IMR-90 (cell line): ENCODE measurements around the gene SORCS1. TPM values are rescaled to one million over a fixed set of nuclear protein-coding genes. Genes with fewer than 3 reads are reported as not detected.

Experiments used
- ATAC-seq: fragments of 200-7000 bp; cut with Tn5 transposase; 2 replicates; pipeline ENCODE4 v1.9.1; 2020; ENCODE audit warnings: low read depth, mild to moderate bottlenecking, moderate library complexity
- BruUV-seq: library from RNA; stranded (reverse); fragments of 400-500 nt; replicated peaks from 2 replicates; lab custom pipeline; 2021; lab: Mats Ljungman, UMichigan
- CTCF ChIA-PET: fragments of 300-600 bp; formaldehyde crosslinking; extraction: SDS; loops from one replicate; lab custom pipeline; 2021; ENCODE audit warnings: antibody characterized with exemption; lab: Yijun Ruan, JAX
- POLR2A ChIA-PET: fragments of 300-600 bp; sonication (Branson Sonifier 250); formaldehyde crosslinking; loops from one replicate; lab custom pipeline; 2022; ENCODE audit warnings: antibody characterized with exemption; ENCODE audit not compliant: unreplicated experiment; lab: Charles Lee
- DNase-seq: peaks from one replicate; pipeline ENCODE4 v3.0.0; 2013
- H2AFZ ChIP-seq: replicated peaks from 2 replicates; pipeline ENCODE3; 2013; ENCODE audit warnings: low read length, mild to moderate bottlenecking; ENCODE audit not compliant: poor library complexity
- H2AK5ac ChIP-seq: 2 replicates; pipeline ENCODE4 v1.6.1; 2013; ENCODE audit warnings: low read depth, low read length, inconsistent platforms
- H2AK9ac ChIP-seq: replicated peaks from 2 replicates; pipeline ENCODE3; 2013; ENCODE audit warnings: mild to moderate bottlenecking, low read depth, low read length, moderate library complexity; ENCODE audit not compliant: poor library complexity
- H2BK120ac ChIP-seq: 2 replicates; pipeline ENCODE4 v1.6.1; 2013; ENCODE audit warnings: low read depth, low read length, inconsistent platforms
- H2BK15ac ChIP-seq: 3 replicates; pipeline ENCODE4 v1.6.1; 2013; ENCODE audit warnings: low read depth, low read length, inconsistent platforms
- H2BK20ac ChIP-seq: 2 replicates; pipeline ENCODE4 v1.6.1; 2013; ENCODE audit warnings: low read depth, mild to moderate bottlenecking, inconsistent platforms, low read length, moderate library complexity
- H2BK5ac ChIP-seq: 2 replicates; pipeline ENCODE4 v1.6.1; 2013; ENCODE audit warnings: mild to moderate bottlenecking, low read depth, low read length, inconsistent platforms; ENCODE audit not compliant: poor library complexity, severe bottlenecking
- H3K14ac ChIP-seq: replicated peaks from 2 replicates; pipeline ENCODE4 v1.6.1; 2013; ENCODE audit warnings: low read depth, low read length, inconsistent platforms
- H3K18ac ChIP-seq: 2 replicates; pipeline ENCODE4 v1.6.1; 2013; ENCODE audit warnings: low read depth, low read length, control low read depth
- H3K23ac ChIP-seq: 2 replicates; pipeline ENCODE4 v1.6.1; 2013; ENCODE audit warnings: low read depth, low read length, inconsistent platforms
- H3K27ac ChIP-seq: 2 replicates; pipeline ENCODE4 v1.5.1; 2013; ENCODE audit warnings: mild to moderate bottlenecking, control low read depth, low read length; ENCODE audit not compliant: insufficient read depth
- H3K27me3 ChIP-seq: 2 replicates; pipeline ENCODE4 v1.6.1; 2013; ENCODE audit warnings: low read length; ENCODE audit not compliant: control insufficient read depth, insufficient read depth
- H3K36me3 ChIP-seq: 2 replicates; pipeline ENCODE4 v1.6.1; 2013; ENCODE audit warnings: low read length, mixed read lengths; ENCODE audit not compliant: control insufficient read depth, insufficient read depth
- H3K4ac ChIP-seq: 2 replicates; pipeline ENCODE4 v1.6.1; 2013; ENCODE audit warnings: low read depth, low read length, inconsistent platforms
- H3K4me1 ChIP-seq: 2 replicates; pipeline ENCODE4 v1.6.1; 2013; ENCODE audit warnings: low read length, mixed read lengths; ENCODE audit not compliant: control insufficient read depth, insufficient read depth
- H3K4me2 ChIP-seq: 2 replicates; pipeline ENCODE4 v1.6.1; 2013; ENCODE audit warnings: low read depth, mild to moderate bottlenecking, control low read depth, low read length, moderate library complexity
- H3K4me3 ChIP-seq: 2 replicates; pipeline ENCODE4 v1.5.1; 2013; ENCODE audit warnings: low read depth, mild to moderate bottlenecking, control low read depth, low read length, moderate library complexity; ENCODE audit not compliant: insufficient read depth
- H3K56ac ChIP-seq: 2 replicates; pipeline ENCODE4 v1.6.1; 2013; ENCODE audit warnings: low read length, inconsistent platforms; ENCODE audit not compliant: insufficient read depth; ENCODE audit errors: extremely low read depth
- H3K79me1 ChIP-seq, 2 experiments: 2 replicates each; pipeline ENCODE4 v1.6.1; 2013; ENCODE audit warnings: low read length in 2 of 2, inconsistent platforms in 1 of 2, low read depth in 1 of 2
- H3K9ac ChIP-seq: 2 replicates; pipeline ENCODE4 v1.6.1; 2013; ENCODE audit warnings: low read depth, low read length, control low read depth
- H3K9me1 ChIP-seq: 2 replicates; pipeline ENCODE4 v1.6.1; 2013; ENCODE audit warnings: low read length, inconsistent platforms; ENCODE audit not compliant: insufficient read depth
- H3K9me3 ChIP-seq: 2 replicates; pipeline ENCODE4 v1.6.1; 2013; ENCODE audit warnings: low read length; ENCODE audit not compliant: control insufficient read depth, insufficient read depth
- H4K20me1 ChIP-seq: 2 replicates; pipeline ENCODE4 v1.6.1; 2013; ENCODE audit warnings: low read length, inconsistent platforms; ENCODE audit not compliant: insufficient read depth
- H4K5ac ChIP-seq: 2 replicates; pipeline ENCODE4 v1.6.1; 2013; ENCODE audit warnings: mild to moderate bottlenecking, low read depth, low read length, control low read depth
- H4K8ac ChIP-seq, 2 experiments: 2 replicates each; pipeline ENCODE4 v1.6.1; 2013; ENCODE audit warnings: low read depth in 2 of 2, low read length in 2 of 2, control low read depth in 1 of 2, inconsistent platforms in 1 of 2
- H4K91ac ChIP-seq: 2 replicates; pipeline ENCODE4 v1.6.1; 2013; ENCODE audit warnings: low read depth, low read length, inconsistent platforms; ENCODE audit not compliant: insufficient read depth
- CHD1 ChIP-seq: IDR thresholded peaks from 2 replicates; pipeline ENCODE4 v1.6.1; 2012; ENCODE audit warnings: low read depth, low read length, improper control_type of control experiment
- RAD21 ChIP-seq: IDR thresholded peaks from 2 replicates; pipeline ENCODE4 v1.6.1; 2012; ENCODE audit warnings: low read length, improper control_type of control experiment
- dilution Hi-C: fragments of 300-500 bp; cut with HindIII; formaldehyde crosslinking; loops from one replicate; pipeline ENCODE4 v1.14.3; 2018; ENCODE audit warnings: low sequenced_read_pairs; ENCODE audit not compliant: unreplicated experiment
- in situ Hi-C: fragments of 300-500 bp; cut with MboI; formaldehyde crosslinking; loops from 3 replicates; pipeline ENCODE4 v1.14.3; 2019; ENCODE audit warnings: low sequenced_read_pairs, inconsistent platforms, mixed read lengths
- intact Hi-C: fragments of 100-400 bp; cut with micrococcal nuclease; formaldehyde crosslinking; loops from 2 replicates; pipeline ENCODE4 v1.10.0; 2022
- polyA plus RNA-seq, 3 experiments: library from polyadenylated mRNA; depleted of rRNA; stranded (reverse); fragments of >200 nt; gene quantifications; 2 replicates each; pipeline ENCODE4 v1.2.3, GENCODE V29; 2012; ENCODE audit warnings: low replicate concordance in 1 of 3
- total RNA-seq: library from RNA; depleted of rRNA; stranded (reverse); fragments of >200 nt; gene quantifications from 2 replicates; pipeline ENCODE4 v1.2.3, GENCODE V29; 2012

Gene SORCS1
- total and polyA plus RNA-seq, 2 of the 4 experiments (the other 2 are of a cell fraction): under 0.01 TPM; not detected in 1

DNA sequence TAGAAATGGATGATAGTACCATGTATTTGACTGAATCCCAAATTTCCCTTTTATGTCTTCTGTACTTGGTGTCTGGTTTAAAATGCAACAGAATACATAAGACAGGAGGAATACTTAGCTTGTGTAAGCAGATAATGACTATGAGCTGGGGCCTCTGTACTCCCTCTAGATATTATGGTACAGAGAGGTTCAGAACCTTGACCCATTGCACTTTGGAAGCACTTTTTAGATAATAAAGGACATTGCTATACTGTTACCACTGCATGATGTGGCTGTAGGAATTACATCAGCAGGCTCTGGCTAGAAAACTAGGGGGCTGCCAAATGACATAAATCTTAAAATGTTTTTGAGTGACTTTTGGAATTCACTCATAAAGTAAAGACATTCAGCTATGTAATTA is 526.6 kb downstream of the SORCS1 start:
- peaks cover 2% of the 10 kb centered on the region; the same call in 1 of the 2 replicates for H3K9me3 ChIP-seq
- no peaks in the 10 kb centered on the region for H3K27me3 ChIP-seq
- no peak overlapping the region for H2AFZ ChIP-seq
- no peaks in the 10 kb centered on the region for H3K36me3 ChIP-seq
- no peak overlapping the region for H3K56ac ChIP-seq
- H4K5ac ChIP-seq: no peak overlapping the region
- H3K23ac ChIP-seq: no peak overlapping the region
- POLR2A ChIA-PET: no interaction called here
- H3K27ac ChIP-seq: no peak overlapping the region
- H3K9me1 ChIP-seq: no peaks in the 10 kb centered on the region
- dilution Hi-C loops: no loop called here
- no peaks in the 10 kb centered on the region for H3K79me1 ChIP-seq
- intact Hi-C loops: no loop called here
- no peak for DNase-seq
- H3K4ac ChIP-seq: no peak overlapping the region
- no peak overlapping the region for H3K14ac ChIP-seq
- H3K18ac ChIP-seq: no peak overlapping the region
- H4K8ac ChIP-seq: no peak overlapping the region
- ATAC-seq: no peak
- no peak overlapping the region for H2BK120ac ChIP-seq
- H3K4me3 ChIP-seq: no peak overlapping the region
- H2AK5ac ChIP-seq: no peak overlapping the region
- TF ChIP-seq CHD1 (no peak), RAD21 (no peak)
- no peaks in the 10 kb centered on the region for H3K4me1 ChIP-seq
- H2BK5ac ChIP-seq: no peak overlapping the region
- H3K4me2 ChIP-seq: no peak overlapping the region
- no peak overlapping the region for H2BK15ac ChIP-seq
- no TSS peak for BruUV-seq
- no peak overlapping the region for H2AK9ac ChIP-seq
- no peak overlapping the region for H3K9ac ChIP-seq
- CTCF ChIA-PET: no interaction called here
- no peak overlapping the region for H2BK20ac ChIP-seq
- no peaks in the 10 kb centered on the region for H4K20me1 ChIP-seq
- in situ Hi-C loops: no loop called here
- H4K91ac ChIP-seq: no peak overlapping the region
